Measurements from ENCODE around the gene RNF125.

Gene RNF125

GRCh38 chr18:32021756-32022564 is 3.3 kb downstream of the RNF125 start:
- Mint-ChIP-seq H3K4me1 (peaks cover 6% of the 10 kb centered on the region), H3K27ac (no peak overlapping the region), H3K4me3 (no peak overlapping the region), H3K9me3 (no peaks in the 10 kb centered on the region), H3K36me3 (ENCODE audit: low read depth) (no peaks in the 10 kb centered on the region), H3K27me3 (ENCODE audit: low read depth) (peaks cover 29% of the 10 kb centered on the region)
- TF ChIP-seq, protein P1, sequence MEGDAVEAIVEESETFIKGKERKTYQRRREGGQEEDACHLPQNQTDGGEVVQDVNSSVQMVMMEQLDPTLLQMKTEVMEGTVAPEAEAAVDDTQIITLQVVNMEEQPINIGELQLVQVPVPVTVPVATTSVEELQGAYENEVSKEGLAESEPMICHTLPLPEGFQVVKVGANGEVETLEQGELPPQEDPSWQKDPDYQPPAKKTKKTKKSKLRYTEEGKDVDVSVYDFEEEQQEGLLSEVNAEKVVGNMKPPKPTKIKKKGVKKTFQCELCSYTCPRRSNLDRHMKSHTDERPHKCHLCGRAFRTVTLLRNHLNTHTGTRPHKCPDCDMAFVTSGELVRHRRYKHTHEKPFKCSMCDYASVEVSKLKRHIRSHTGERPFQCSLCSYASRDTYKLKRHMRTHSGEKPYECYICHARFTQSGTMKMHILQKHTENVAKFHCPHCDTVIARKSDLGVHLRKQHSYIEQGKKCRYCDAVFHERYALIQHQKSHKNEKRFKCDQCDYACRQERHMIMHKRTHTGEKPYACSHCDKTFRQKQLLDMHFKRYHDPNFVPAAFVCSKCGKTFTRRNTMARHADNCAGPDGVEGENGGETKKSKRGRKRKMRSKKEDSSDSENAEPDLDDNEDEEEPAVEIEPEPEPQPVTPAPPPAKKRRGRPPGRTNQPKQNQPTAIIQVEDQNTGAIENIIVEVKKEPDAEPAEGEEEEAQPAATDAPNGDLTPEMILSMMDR (IDR thresholded peaks at IDR 0.05; ENCODE audit: unreplicated experiment in 3 of 3), result no peak

DNA sequence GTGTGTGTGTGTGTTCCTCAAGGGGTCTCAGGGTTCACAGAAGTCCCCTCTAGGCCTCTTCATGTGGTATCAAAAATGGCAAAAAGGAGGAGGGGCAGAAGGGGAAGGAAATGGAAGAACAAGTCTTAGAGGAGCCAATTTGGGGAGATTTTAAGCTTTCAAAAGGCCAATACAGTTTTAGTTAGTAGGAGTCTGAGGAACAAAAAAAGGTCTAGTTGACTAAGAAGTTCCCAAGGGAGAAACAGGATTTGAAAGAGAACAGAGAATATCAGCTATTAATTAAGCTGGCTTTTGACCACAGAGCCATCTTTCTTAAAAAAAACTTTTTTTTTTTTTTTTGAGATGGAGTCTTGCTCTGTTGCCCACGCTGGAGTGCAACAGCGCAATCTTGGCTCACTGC is 7.1 kb downstream of the RNF125 start:
- Mint-ChIP-seq H3K27ac (no peak overlapping the region), H3K9me3 (no peaks in the 10 kb centered on the region), H3K4me1 (no peaks in the 10 kb centered on the region), H3K36me3 (ENCODE audit: low read depth) (no peaks in the 10 kb centered on the region), H3K27me3 (ENCODE audit: low read depth) (peaks cover 12% of the 10 kb centered on the region), H3K4me3 (no peak overlapping the region)
- TF ChIP-seq, protein P1 (IDR thresholded peaks at IDR 0.05; ENCODE audit: unreplicated experiment in 3 of 3), result no peak

GRCh38 chr18:32026491-32027086 is 8.0 kb downstream of the RNF125 start:
- H3K4me3 Mint-ChIP-seq, result no peak overlapping the region
- H3K4me1 Mint-ChIP-seq, result no peaks in the 10 kb centered on the region
- H3K9me3 Mint-ChIP-seq, result no peaks in the 10 kb centered on the region
- TF ChIP-seq, protein P1 (IDR thresholded peaks at IDR 0.05; ENCODE audit: unreplicated experiment in 3 of 3), result no peak
- peaks cover 8% of the 10 kb centered on the region for H3K27me3 Mint-ChIP-seq (ENCODE audit: low read depth)
- no peak overlapping the region for H3K27ac Mint-ChIP-seq
- H3K36me3 Mint-ChIP-seq (ENCODE audit: low read depth), result no peaks in the 10 kb centered on the region

- TF ChIP-seq, protein P1 (IDR thresholded peaks at IDR 0.05; ENCODE audit: unreplicated experiment in 3 of 3), result no peak
These were observed 10.9 kb downstream of the RNF125 start for GRCh38 chr18:32029558-32029957.

DNA sequence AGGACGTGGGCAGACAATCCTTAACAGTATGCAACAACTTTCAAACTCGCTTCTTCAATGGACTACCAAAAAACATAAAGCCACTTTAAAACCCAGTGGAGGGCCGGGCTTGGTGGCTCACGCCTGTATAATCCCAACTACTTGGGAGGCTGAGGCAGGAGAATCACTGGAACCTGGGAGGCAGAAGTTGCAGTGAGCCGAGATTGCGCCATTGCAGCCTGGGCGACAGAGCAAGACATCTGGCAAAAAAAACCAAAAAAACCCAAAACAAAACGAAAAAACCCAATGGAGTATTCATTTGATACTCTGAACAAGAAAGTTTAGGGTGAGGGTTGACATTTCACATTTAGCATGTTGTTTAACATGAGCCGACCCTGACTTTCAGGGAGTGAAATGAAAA is 14.0 kb downstream of the RNF125 start:
- Mint-ChIP-seq H3K4me3 (no peak overlapping the region), H3K27me3 (ENCODE audit: low read depth) (peaks cover 4% of the 10 kb centered on the region), H3K4me1 (no peaks in the 10 kb centered on the region), H3K36me3 (ENCODE audit: low read depth) (peaks cover 4% of the 10 kb centered on the region), H3K9me3 (no peaks in the 10 kb centered on the region), H3K27ac (no peak overlapping the region)
- TF ChIP-seq, protein P1 (IDR thresholded peaks at IDR 0.05; ENCODE audit: unreplicated experiment in 3 of 3), result no peak

More at GRCh38 chr18:32029558-32029957, 10.9 kb downstream of the RNF125 start:
- Mint-ChIP-seq H3K36me3 (ENCODE audit: low read depth) (no peaks in the 10 kb centered on the region), H3K9me3 (no peaks in the 10 kb centered on the region), H3K27me3 (ENCODE audit: low read depth) (peaks cover 4% of the 10 kb centered on the region), H3K27ac (no peak overlapping the region), H3K4me3 (no peak overlapping the region), H3K4me1 (no peaks in the 10 kb centered on the region)

All from nephron (organoid).